SK-N-SH (cell line): ENCODE measurements around the gene IDH3B. TPM values are rescaled to one million over a fixed set of nuclear protein-coding genes. Genes with fewer than 3 reads are reported as not detected.

ENCODE experiments used
- CTCF ChIA-PET: fragments of 300-600, 350-600 bp; formaldehyde crosslinking; extraction: SDS; loops from one replicate; lab custom pipeline; 2021; lab: Yijun Ruan, JAX
- POLR2A ChIA-PET: fragments of 350-600 bp; sonication (Branson Sonifier 250); formaldehyde crosslinking; extraction: SDS; loops from one replicate; lab custom pipeline; 2020; ENCODE audit warnings: antibody characterized with exemption, inconsistent platforms; lab: Yijun Ruan, JAX
- DNase-seq: peaks from one replicate; pipeline ENCODE4 v3.0.0; 2012
- H2AFZ ChIP-seq: fragments of 200-600 bp; sonication (generic); 2 replicates; pipeline ENCODE4 v1.8.1; 2016; ENCODE audit warnings: antibody characterized with exemption, mild to moderate bottlenecking, low read depth
- H3F3A ChIP-seq: fragments of 200-600 bp; sonication (generic); replicated peaks from 2 replicates; pipeline ENCODE3; 2016; ENCODE audit warnings: antibody characterized with exemption, mild to moderate bottlenecking; ENCODE audit not compliant: insufficient read depth
- H3K27ac ChIP-seq, 2 experiments: fragments of 200-500 bp in 1 of 2; fragments of 200-600 bp in 1 of 2; sonication (Bioruptor generic) in 1 of 2; sonication (generic), shearing (Covaris generic) in 1 of 2; 2 replicates each; pipeline versions ENCODE4 v1.5.1 to v1.6.1; 2014 to 2016; ENCODE audit warnings: low read depth in 2 of 2, inconsistent platforms in 1 of 2, low read length in 1 of 2, mild to moderate bottlenecking in 1 of 2, mixed read lengths in 1 of 2
- H3K27me3 ChIP-seq: fragments of 200-600 bp; sonication (generic), shearing (Covaris generic); 2 replicates; pipeline ENCODE4 v1.6.1; 2016; ENCODE audit warnings: mixed run types; ENCODE audit not compliant: insufficient read depth
- H3K36me3 ChIP-seq, 2 experiments: fragments of 200-500 bp in 1 of 2; fragments of 200-600 bp in 1 of 2; sonication (Bioruptor generic) in 1 of 2; sonication (generic) in 1 of 2; replicated peaks in 1 of 2; 2 replicates each; pipeline versions ENCODE3 to v1.5.1; 2014 to 2016; ENCODE audit warnings: low read length in 1 of 2, mild to moderate bottlenecking in 1 of 2; ENCODE audit not compliant: insufficient read depth in 2 of 2, control insufficient read depth in 1 of 2
- H3K4me1 ChIP-seq, 2 experiments: fragments of 200-500 bp in 1 of 2; fragments of 200-600 bp in 1 of 2; sonication (Bioruptor generic) in 1 of 2; sonication (generic), shearing (Covaris generic) in 1 of 2; 2 replicates each; pipeline versions ENCODE4 v1.5.1 to v1.6.1; 2014 to 2016; ENCODE audit warnings: low read depth in 1 of 2, low read length in 1 of 2, mixed run types in 1 of 2; ENCODE audit not compliant: insufficient read depth in 2 of 2, control insufficient read depth in 1 of 2
- H3K4me2 ChIP-seq: fragments of 200-600 bp; sonication (generic), shearing (Covaris generic); 2 replicates; pipeline ENCODE4 v1.6.1; 2017; ENCODE audit warnings: mixed run types
- H3K4me3 ChIP-seq, 2 experiments: fragments of 200-500 bp in 1 of 2; fragments of 200-600 bp in 1 of 2; sonication (Bioruptor generic) in 1 of 2; sonication (generic), shearing (Covaris generic) in 1 of 2; 2 replicates each; pipeline versions ENCODE4 v1.5.1 to v1.8.1; 2014 to 2016; ENCODE audit warnings: low read depth in 2 of 2, inconsistent platforms in 1 of 2, low read length in 1 of 2, mild to moderate bottlenecking in 1 of 2, mixed read lengths in 1 of 2, moderate library complexity in 1 of 2
- H3K79me2 ChIP-seq: fragments of 200-600 bp; sonication (generic); 2 replicates; pipeline ENCODE4 v1.8.1; 2017; ENCODE audit warnings: mild to moderate bottlenecking; ENCODE audit not compliant: insufficient read depth
- H3K9ac ChIP-seq: fragments of 200-600 bp; sonication (generic); 2 replicates; pipeline ENCODE4 v1.6.1; 2017; ENCODE audit warnings: mixed run types
- H3K9me2 ChIP-seq: fragments of 200-600 bp; sonication (generic); 2 replicates; pipeline ENCODE4 v1.6.1; 2017; ENCODE audit warnings: mixed run types
- H3K9me3 ChIP-seq: fragments of 200-600 bp; sonication (generic); 2 replicates; pipeline ENCODE4 v1.6.1; 2017; ENCODE audit warnings: mixed run types, mild to moderate bottlenecking, moderate library complexity
- H4K20me1 ChIP-seq: fragments of 200-600 bp; sonication (generic); 2 replicates; pipeline ENCODE4 v1.6.1; 2017; ENCODE audit warnings: mild to moderate bottlenecking, mixed run types; ENCODE audit not compliant: insufficient read depth
- CTCF ChIP-seq: fragments of 200-600 bp; sonication (generic); IDR thresholded peaks from 2 replicates; pipeline ENCODE4 v1.6.1; 2017; ENCODE audit warnings: antibody characterized with exemption, mild to moderate bottlenecking, moderate library complexity
- ELF1 ChIP-seq: IDR thresholded peaks from 2 replicates; pipeline ENCODE4 v1.4.0; 2012
- EZH2phosphoT487 ChIP-seq: fragments of 200-600 bp; sonication (generic); IDR thresholded peaks from 2 replicates; pipeline ENCODE4 v1.6.1; 2017; ENCODE audit warnings: low read depth, mixed run types, mild to moderate bottlenecking, antibody characterized with exemption, moderate library complexity, borderline replicate concordance
- FOXJ3 ChIP-seq: sonication (generic); formaldehyde crosslinking; IDR thresholded peaks from 2 replicates; pipeline ENCODE4 v1.5.1; 2020; ENCODE audit warnings: mild to moderate bottlenecking, missing genetic modification reagents
- GATA2 ChIP-seq: sonication (generic); formaldehyde crosslinking; IDR thresholded peaks from 2 replicates; pipeline ENCODE4 v1.5.0; 2020; ENCODE audit warnings: mild to moderate bottlenecking, missing genetic modification reagents
- JUND ChIP-seq: IDR thresholded peaks from 2 replicates; pipeline ENCODE4 v1.4.0; 2012
- NFIC ChIP-seq: IDR thresholded peaks from 2 replicates; pipeline ENCODE4 v1.4.0; 2012; ENCODE audit warnings: borderline replicate concordance
- NRF1 ChIP-seq: IDR thresholded peaks from 2 replicates; pipeline ENCODE4 v1.6.1; 2012; ENCODE audit warnings: low read depth, mild to moderate bottlenecking, low read length
- RAD21 ChIP-seq: IDR thresholded peaks from 2 replicates; pipeline ENCODE4 v1.6.1; 2012; ENCODE audit warnings: mild to moderate bottlenecking, low read length
- RCOR1 ChIP-seq: fragments of 150-350 bp; IDR thresholded peaks from 2 replicates; pipeline ENCODE4 v1.6.1; 2017; ENCODE audit warnings: antibody characterized with exemption, low read length
- RFX5 ChIP-seq: IDR thresholded peaks from 2 replicates; pipeline ENCODE4 v1.6.1; 2012; ENCODE audit warnings: mild to moderate bottlenecking, improper control_type of control experiment, low read length
- RXRA ChIP-seq: IDR thresholded peaks from 2 replicates; pipeline ENCODE4 v1.4.0; 2012; ENCODE audit warnings: low read depth, mild to moderate bottlenecking, borderline replicate concordance
- SMC3 ChIP-seq: IDR thresholded peaks from 2 replicates; pipeline ENCODE4 v1.6.1; 2012; ENCODE audit warnings: low read depth, low read length, improper control_type of control experiment
- USF1 ChIP-seq: IDR thresholded peaks from 2 replicates; pipeline ENCODE4 v1.4.0; 2012; ENCODE audit warnings: low read depth, borderline replicate concordance
- WGBS: methylation state at CpG from one replicate; pipeline ENCODE4 v1.1.6; 2017; ENCODE audit warnings: low lambda C conversion rate; 5-methylcytosine and 5-hydroxymethylcytosine counted together
- polyA plus RNA-seq, 3 experiments: library from polyadenylated mRNA; depleted of rRNA; stranded (reverse); fragments of >200 nt; gene quantifications; 2 replicates each; pipeline ENCODE4 v1.2.3, GENCODE V29; 2012

The IDH3B gene
- polyA plus RNA-seq, 1 of the 3 experiments (the other 2 are of a cell fraction) = 233 TPM

- TF ChIP-seq NFIC = peak; percentile 56; the same call in 1 of the 2 replicates
- TF ChIP-seq GATA2 = no peak
- TF ChIP-seq FOXJ3 = no peak
- TF ChIP-seq NRF1 = peak; percentile 45; the same call in 1 of the 2 replicates
- no peak for TF ChIP-seq USF1
- TF ChIP-seq RXRA = no peak
- no peak for TF ChIP-seq EZH2phosphoT487
- no peak for TF ChIP-seq RFX5
- TF ChIP-seq ELF1 = peak; percentile 98
- no peak for TF ChIP-seq RCOR1
- no peak for TF ChIP-seq CTCF
These were observed at the start of gene IDH3B (continued) for GRCh38 chr20:2663887-2664719.

- ChIA-PET CTCF (interaction anchor here (0.7 to 1.8 kb wide), 5 partner anchors 15 to 261 kb away, joined by 3 to 5 read pairs (median 4); no protein-coding TSS in a partner anchor), POLR2A (no interaction called here)
- TF ChIP-seq JUND (no peak), RAD21 (peak; percentile 33), CTCF (peak; percentile 27; the same call in 1 of the 2 replicates), SMC3 (peak; percentile 9; the same call in 1 of the 2 replicates)
These were observed 49.3 kb upstream of the IDH3B start for GRCh38 chr20:2713285-2713684.

More at GRCh38 chr20:2713285-2713684, 49.3 kb upstream of the IDH3B start:
- H3K79me2 ChIP-seq = no peaks in the 10 kb centered on the region
- H3K9ac ChIP-seq = no peak overlapping the region
- H4K20me1 ChIP-seq = no peaks in the 10 kb centered on the region
- peaks cover 3% of the 10 kb centered on the region for H3F3A ChIP-seq
- WGBS = 69% methylated on average over 3 of the region's 3 CpGs
- H3K27me3 ChIP-seq = no peaks in the 10 kb centered on the region
- peaks cover 12% of the 10 kb centered on the region for H3K9me3 ChIP-seq
- peaks cover 0 to 11% of the 10 kb centered on the region in 2 experiments for H3K36me3 ChIP-seq
- no peak for DNase-seq
- H3K4me1 ChIP-seq = no peaks in the 10 kb centered on the region
- no peak overlapping the region for H3K4me2 ChIP-seq
- no peak overlapping the region for H3K27ac ChIP-seq
- no peaks in the 10 kb centered on the region for H3K9me2 ChIP-seq
- H2AFZ ChIP-seq = no peak overlapping the region
- H3K4me3 ChIP-seq = no peak overlapping the region
